GM18868 (cell line): ENCODE measurements around the gene TANK.

ENCODE experiments used
- ATAC-seq: cut with Tn5 transposase; IDR thresholded peaks from one replicate; pipeline ENCODE4 v1.9.1; 2021; ENCODE audit warnings: mild to moderate bottlenecking, moderate library complexity; ENCODE audit not compliant: unreplicated experiment

TANK gene

DNA sequence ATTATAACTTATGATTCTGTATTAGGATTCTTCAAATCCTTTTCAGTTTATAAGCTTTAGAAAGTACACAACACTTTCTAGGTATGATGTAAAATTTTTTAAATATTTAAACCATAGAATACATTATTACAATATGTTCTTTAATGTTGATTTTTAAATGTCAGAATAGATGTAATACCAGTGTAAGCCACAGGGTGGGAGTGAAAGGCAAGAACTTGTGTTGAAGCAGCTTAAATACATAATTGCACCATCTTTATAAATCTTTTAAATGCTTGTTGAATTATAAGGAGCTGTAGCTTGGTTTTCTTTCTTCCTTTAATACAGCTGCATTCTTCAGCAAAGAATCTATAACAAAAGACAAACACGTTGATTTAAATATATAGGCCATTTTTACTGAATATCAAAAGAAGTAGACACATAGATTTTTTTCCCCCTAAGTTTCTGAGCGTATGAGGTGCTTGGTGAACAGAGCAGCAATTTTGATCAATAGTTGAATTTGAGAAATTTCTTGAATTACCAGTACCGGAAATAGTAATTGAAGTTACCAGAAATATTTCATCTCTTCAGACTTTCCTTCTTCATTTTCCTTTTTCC, 63.0 kb downstream of the TANK start:
- peak; percentile 64 for ATAC-seq

- no peak for ATAC-seq
These were observed 68.4 kb downstream of the TANK start for GRCh38 chr2:161228511-161229240.

- ATAC-seq: no peak
These were observed 70.7 kb downstream of the TANK start for GRCh38 chr2:161230959-161231358.

GRCh38 chr2:161232571-161232970, 72.3 kb downstream of the TANK start:
- no peak for ATAC-seq

- no peak for ATAC-seq
These were observed 73.7 kb downstream of the TANK start for GRCh38 chr2:161233858-161234431.

- no peak for ATAC-seq
These were observed 74.4 kb downstream of the TANK start for GRCh38 chr2:161234627-161235026.

DNA sequence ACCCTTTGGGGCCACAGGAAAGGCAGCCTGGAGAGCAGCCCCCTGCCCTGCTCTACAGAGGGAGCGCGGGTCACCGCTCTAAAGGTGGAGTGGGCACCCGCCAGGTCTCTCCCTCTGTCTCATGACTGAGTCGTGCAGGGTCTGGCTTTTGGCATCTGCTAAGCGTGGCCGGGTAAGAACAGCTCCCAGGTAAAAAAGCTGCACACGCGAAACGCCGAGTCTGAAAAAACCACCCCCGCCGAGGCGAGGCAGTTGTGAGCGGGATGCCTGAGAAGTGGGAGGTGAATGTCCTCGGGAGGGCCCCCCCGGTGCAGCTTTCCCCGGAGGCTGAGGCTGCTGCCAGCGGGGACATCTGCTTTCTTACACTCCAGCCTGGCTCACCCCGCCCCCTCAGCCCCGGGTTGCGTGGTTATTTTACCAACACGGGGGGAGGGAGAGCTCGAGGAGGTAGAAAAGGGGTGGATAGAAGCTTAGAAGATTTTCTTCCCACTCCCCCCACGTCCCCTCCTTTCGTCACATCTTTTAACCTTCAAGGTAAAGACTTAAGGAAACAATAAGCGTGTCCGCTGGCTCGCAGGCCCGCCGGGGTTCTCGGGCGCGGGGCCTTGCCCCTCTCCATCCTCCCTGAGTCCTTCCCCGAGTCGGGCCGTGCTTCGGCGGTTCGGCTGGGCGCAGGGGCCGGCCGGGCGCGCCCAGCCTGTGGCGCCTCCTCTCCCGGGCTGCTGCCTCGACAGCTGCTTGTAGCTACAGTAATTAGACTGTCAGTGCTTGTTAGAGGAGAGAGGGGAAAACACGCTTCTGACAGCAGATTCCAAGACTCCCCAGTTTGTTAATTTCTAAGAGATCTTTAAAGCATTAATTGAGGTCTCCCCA, 77.4 kb downstream of the TANK start:
- ATAC-seq: peak; percentile 53

DNA sequence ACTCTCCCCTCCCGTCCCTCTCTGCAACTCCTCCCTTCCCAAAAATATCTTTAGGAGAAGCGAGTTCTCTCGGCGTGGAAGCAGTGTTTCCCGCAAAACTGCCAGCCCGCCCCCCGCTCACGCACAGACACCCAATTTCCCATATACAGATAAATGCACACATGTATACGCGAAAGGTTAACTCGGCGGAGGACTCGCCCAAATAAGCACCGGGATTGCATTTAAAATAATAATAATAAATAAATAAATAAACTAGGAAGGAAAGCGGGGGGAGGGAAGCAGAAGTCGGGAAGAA, 78.0 kb downstream of the TANK start:
- ATAC-seq: no peak

DNA sequence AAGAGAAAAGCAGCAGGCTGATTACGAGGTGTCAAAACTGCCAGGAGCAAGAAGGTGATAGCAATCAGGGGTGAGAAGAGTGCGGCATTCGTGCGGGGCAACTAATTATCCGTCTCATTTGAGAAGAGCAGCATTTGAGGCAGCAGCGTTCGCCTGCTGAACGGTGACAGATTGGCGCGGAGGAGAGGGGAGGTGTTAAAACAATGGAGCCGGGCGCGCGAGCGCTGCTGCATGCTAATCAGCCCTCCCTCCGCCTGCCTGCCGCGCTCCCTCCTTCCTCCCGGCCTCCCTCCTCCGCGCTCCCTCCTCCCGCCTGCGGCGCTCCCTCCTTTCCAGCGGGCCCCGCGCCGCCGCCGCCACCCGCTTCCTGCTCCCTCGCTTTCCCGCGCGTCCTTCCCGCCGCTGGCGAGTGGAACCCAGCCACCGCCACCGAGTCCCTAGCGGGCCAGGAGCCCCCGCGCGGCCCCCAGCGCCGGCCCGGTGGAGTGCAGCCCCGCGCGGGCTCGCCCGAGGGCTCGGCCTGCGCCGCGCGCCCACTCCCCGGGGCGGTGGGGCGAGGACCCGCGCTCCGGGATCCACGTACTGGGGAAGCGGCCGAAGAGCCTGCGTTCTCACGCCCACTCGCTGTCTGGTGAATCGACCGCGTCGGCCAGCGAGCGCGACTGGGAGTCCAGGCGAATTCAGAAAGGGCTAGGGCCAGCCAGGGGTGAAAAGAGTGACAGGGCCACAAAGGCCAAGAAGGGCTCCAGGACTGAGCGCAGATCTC, 78.5 kb downstream of the TANK start:
- ATAC-seq: peak; percentile 37

- no peak for ATAC-seq
These were observed 79.3 kb downstream of the TANK start for GRCh38 chr2:161239326-161240109.

- no peak for ATAC-seq
These were observed 81.7 kb downstream of the TANK start for GRCh38 chr2:161241894-161242293.

DNA sequence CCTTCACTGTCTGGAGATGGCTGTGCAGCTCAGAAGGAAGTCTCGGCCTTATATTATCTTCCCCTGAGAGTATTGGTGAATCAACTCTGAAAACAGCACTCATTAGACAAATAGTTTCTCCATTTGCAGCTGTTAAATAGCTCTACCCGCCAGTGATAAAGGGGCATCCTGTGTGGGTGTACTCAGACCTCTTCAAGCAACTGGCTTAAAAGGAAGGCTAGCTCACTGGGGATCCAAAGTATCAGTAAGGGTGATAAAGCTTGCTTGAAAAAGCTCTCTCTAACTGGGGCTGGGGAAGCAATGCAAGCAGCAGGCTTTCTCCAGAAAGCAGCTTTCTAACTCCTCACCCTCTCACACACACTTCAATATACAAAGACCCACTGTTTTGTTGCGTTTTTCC, 83.1 kb downstream of the TANK start:
- peak; percentile 40 for ATAC-seq

DNA sequence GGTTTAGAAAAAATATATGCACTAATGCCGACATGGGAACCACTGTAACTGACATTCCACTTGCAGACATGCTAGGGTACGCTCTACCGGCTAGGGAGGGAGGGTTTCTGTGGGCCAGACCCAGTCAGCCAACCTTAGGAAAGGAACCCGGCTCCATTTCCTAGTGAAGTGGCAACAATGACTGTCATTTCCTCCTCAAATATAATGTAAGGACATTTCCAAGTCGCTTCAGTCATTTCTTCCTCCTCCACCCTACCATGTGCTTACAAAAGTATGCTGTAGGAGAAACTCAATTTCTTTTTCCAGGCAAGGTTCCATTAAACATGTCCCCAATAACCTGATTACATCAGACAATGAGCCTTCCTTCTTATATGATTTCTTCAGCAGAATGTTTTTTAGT, 83.7 kb downstream of the TANK start:
- ATAC-seq: no peak

DNA sequence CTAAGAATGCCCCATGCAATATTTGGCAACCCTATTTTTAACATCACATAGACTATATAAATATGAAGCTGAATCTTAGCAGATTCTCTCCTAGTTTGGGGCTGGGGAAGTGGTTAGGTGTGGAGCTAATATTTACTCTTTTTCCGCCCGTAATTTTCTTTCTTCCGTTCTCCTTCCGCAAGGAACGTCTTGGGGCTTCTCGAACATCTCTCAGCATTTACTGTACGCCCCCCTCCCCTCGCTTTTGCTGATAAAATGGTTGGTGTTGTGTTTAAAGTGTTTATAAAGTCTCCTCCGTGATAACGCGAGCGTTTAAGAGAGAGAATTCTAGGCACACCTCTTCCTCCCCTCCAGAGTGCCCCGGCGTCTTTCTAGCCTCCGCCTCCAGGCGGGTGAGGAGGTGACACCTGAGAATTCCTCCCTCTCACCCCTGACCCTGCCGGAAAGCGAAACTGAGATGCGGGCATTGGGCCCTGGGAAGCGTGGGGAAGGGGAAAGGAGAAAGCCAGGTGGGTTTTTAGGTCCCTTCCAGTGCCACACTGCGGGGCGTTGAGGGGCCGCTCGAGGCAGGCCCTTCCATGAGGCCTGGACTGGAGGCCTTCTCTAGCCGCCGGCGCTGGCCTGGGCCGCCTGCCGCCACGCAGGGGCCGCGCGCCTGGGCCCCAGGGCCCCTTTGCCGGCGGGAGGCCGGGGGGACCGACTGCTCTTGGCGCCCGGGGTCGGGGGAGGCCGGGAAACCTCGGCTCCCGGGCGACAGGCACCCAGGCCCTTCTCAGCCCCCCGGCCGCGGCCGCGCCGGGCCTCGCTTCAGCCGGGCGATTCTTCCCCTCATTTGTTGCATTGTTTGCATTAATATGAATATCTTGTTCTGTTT, 84.4 kb downstream of the TANK start:
- peak; percentile 84 for ATAC-seq

DNA sequence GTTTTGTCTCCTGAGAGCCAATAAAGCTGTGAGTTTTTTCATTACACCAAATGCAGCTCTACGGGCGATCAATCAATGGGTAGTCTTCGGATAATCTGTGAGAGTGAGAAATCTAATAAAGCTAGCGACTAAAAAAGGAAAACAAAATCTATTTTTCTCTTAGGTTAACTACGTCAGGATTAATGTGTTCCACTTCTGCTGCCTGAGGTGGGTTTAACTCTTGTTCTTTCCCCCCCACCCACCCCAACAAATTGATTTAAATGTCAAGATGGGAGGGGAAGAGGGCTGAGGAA, 85.0 kb downstream of the TANK start:
- ATAC-seq: no peak

DNA sequence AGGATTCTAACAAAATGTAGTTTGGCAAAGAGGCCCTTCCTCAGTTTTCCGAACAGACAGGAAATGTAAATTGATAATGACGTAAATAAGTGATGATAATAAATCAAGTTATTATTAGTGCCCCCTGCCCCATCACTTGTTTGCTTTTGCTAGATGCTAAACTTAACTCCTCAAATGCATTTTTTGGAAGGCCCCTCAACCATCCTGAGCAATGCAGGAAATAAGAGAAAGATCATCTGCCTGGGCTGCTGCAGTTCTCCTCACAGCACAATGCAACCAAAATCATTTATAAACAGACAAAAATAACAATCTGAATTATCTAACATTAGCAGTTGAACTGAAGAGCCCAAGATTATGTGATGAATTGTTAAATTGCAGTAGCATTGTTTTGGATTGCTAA, 85.4 kb downstream of the TANK start:
- ATAC-seq: no peak

- no peak for ATAC-seq
These were observed 86.1 kb downstream of the TANK start for GRCh38 chr2:161246281-161246680.

DNA sequence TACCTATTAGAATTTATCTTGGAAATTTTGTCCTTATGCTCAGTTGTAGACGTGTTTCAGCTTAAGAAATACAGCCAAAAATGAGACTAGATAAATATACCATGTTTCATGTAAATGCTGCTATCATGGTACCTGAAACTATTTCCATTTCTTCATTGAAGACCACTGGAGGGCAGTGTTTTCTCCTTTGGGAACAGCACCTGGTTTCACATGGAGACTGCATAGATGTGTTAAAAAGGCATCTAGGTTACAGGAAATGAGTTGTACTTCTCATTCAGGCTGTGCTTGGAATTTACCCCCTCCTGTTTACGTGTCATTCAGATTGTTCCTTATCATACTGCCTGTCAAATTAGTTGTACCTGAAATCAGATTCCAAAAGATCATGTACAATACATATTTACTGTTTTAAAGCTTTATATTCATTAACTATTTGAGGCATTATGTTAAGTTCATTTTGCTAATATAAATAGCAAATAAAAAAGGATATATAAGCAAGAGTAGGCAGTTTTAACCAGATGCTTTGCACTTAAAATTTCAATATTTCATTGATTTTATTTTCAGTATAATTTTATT, 90.7 kb downstream of the TANK start:
- ATAC-seq: peak; percentile 66
